Endothelial cell of umbilical vein (primary cell): ENCODE measurements around the gene DIAPH2.

Source experiments
- CTCF ChIP-seq, 2 donors: IDR thresholded peaks; 1 replicate in 1 of 2; 2 replicates in 1 of 2; pipeline ENCODE4 v1.5.1; 2011; ENCODE audit warnings: low read length in 2 of 2, mild to moderate bottlenecking in 2 of 2, moderate library complexity in 2 of 2, control low read depth in 1 of 2, inconsistent platforms in 1 of 2, low read depth in 1 of 2; ENCODE audit not compliant: insufficient read depth in 1 of 2; ENCODE audit errors: extremely low read depth in 1 of 2
- EZH2 ChIP-seq: IDR thresholded peaks from 2 replicates; pipeline ENCODE4 v1.6.1; 2012; ENCODE audit warnings: borderline replicate concordance, low read depth, mild to moderate bottlenecking, moderate library complexity, low read length, inconsistent platforms; ENCODE audit not compliant: severe bottlenecking
- POLR2AphosphoS5 ChIP-seq: IDR thresholded peaks from 2 replicates; pipeline ENCODE4 v1.6.1; 2012; ENCODE audit warnings: low read depth, mild to moderate bottlenecking, control low read depth, low read length, moderate library complexity; ENCODE audit not compliant: insufficient read depth

- TF ChIP-seq CTCF (IDR thresholded peaks at IDR 0.05; ENCODE audit: extremely low read depth in 1 of 2, insufficient read depth in 1 of 2, low read depth in 1 of 2, low read length in 2 of 2) (no peak), POLR2AphosphoS5 (no peak), EZH2 (no peak)
These were observed 609.4 kb downstream of the DIAPH2 start for GRCh38 chrX:97294041-97294440.
